GM23248 (cell line): ENCODE results near the gene ANKMY2. TPM values are rescaled to one million over a fixed set of nuclear protein-coding genes. Genes with fewer than 3 reads are reported as not detected.

ENCODE experiments used
- DNase-seq: peaks from one replicate; pipeline ENCODE4 v3.0.0-alpha.2; 2015
- H2AFZ ChIP-seq: fragments of 200-600 bp; sonication (generic); 2 replicates; pipeline ENCODE4 v1.6.1; 2016; ENCODE audit warnings: antibody characterized with exemption
- H3F3A ChIP-seq: fragments of 200-600 bp; sonication (generic); 2 replicates; pipeline ENCODE4 v1.6.1; 2016; ENCODE audit warnings: mild to moderate bottlenecking, antibody characterized with exemption, mixed run types; ENCODE audit not compliant: insufficient read depth
- H3K27ac ChIP-seq: fragments of 200-600 bp; sonication (generic); 2 replicates; pipeline ENCODE4 v1.5.1; 2016; ENCODE audit warnings: mild to moderate bottlenecking
- H3K27me3 ChIP-seq: fragments of 200-600 bp; sonication (generic); replicated peaks from 2 replicates; pipeline ENCODE4 v1.6.1; 2016; ENCODE audit warnings: mild to moderate bottlenecking; ENCODE audit not compliant: insufficient read depth
- H3K36me3 ChIP-seq: fragments of 200-600 bp; sonication (generic); 2 replicates; pipeline ENCODE4 v1.6.1; 2016; ENCODE audit warnings: low read depth, mild to moderate bottlenecking
- H3K4me1 ChIP-seq: fragments of 200-600 bp; sonication (generic); 2 replicates; pipeline ENCODE4 v1.6.1; 2016; ENCODE audit warnings: mild to moderate bottlenecking; ENCODE audit not compliant: insufficient read depth
- H3K4me2 ChIP-seq: fragments of 200-600 bp; sonication (generic); one replicate; pipeline ENCODE4 v1.6.1; 2016; ENCODE audit warnings: mild to moderate bottlenecking; ENCODE audit not compliant: unreplicated experiment
- H3K4me3 ChIP-seq: fragments of 200-600 bp; sonication (generic); 2 replicates; pipeline ENCODE4 v1.5.1; 2016; ENCODE audit warnings: mild to moderate bottlenecking
- H3K79me2 ChIP-seq: fragments of 200-600 bp; sonication (generic); 2 replicates; pipeline ENCODE4 v1.6.1; 2016; ENCODE audit warnings: mild to moderate bottlenecking; ENCODE audit not compliant: insufficient read depth
- H3K9ac ChIP-seq: fragments of 200-600 bp; sonication (generic); 2 replicates; pipeline ENCODE4 v1.6.1; 2016; ENCODE audit warnings: mild to moderate bottlenecking
- H3K9me2 ChIP-seq: fragments of 200-600 bp; sonication (generic); 2 replicates; pipeline ENCODE4 v1.6.1; 2016; ENCODE audit warnings: mixed run types, mild to moderate bottlenecking, moderate library complexity; ENCODE audit not compliant: insufficient read depth
- H3K9me3 ChIP-seq: fragments of 200-600 bp; sonication (generic); one replicate; pipeline ENCODE4 v1.6.1; 2017; ENCODE audit warnings: low read depth
- H4K20me1 ChIP-seq: fragments of 200-600 bp; sonication (generic); 2 replicates; pipeline ENCODE4 v1.6.0; 2016; ENCODE audit not compliant: insufficient read depth
- EZH2 ChIP-seq: fragments of 200-600 bp; sonication (generic); IDR thresholded peaks from 2 replicates; pipeline ENCODE4 v1.6.1; 2018; ENCODE audit warnings: antibody characterized with exemption, mild to moderate bottlenecking; ENCODE audit not compliant: insufficient read depth, poor library complexity, severe bottlenecking
- EZH2phosphoT487 ChIP-seq: fragments of 200-600 bp; sonication (generic); IDR thresholded peaks from 2 replicates; pipeline ENCODE4 v1.6.1; 2018; ENCODE audit warnings: antibody characterized with exemption, moderate library complexity, mild to moderate bottlenecking, low read depth; ENCODE audit not compliant: insufficient read depth
- WGBS, 2 experiments: methylation state at CpG; one replicate each; pipeline ENCODE4 v1.1.6; 2015 to 2017; ENCODE audit warnings: low lambda C conversion rate in 2 of 2, low coverage in 1 of 2; ENCODE audit errors: missing lambda C conversion rate in 2 of 2; 5-methylcytosine and 5-hydroxymethylcytosine counted together
- in situ Hi-C: fragments of 300-500 bp; cut with MboI; formaldehyde crosslinking; loops from 2 replicates; pipeline ENCODE4 v1.15.0; 2020
- polyA plus RNA-seq: library from polyadenylated mRNA; unstranded; fragments of >200 nt; fragmentation: Nextera tagmentation; extraction: Ambion mirVana; gene quantifications from 2 replicates; pipeline ENCODE4 v1.2.1, GENCODE V29; 2016
- total RNA-seq: library from RNA; depleted of rRNA; stranded (reverse); fragments of >200 nt; shearing (Covaris generic); gene quantifications from 2 replicates; pipeline ENCODE4 v1.2.3, GENCODE V29; 2014

Gene ANKMY2
- total and polyA plus RNA-seq, 2 experiments from 2014 or later: 19.3 to 23.1 TPM

- no peak overlapping the region for H2AFZ ChIP-seq
- H3K27me3 ChIP-seq: no peaks in the 10 kb centered on the region
- H3K4me3 ChIP-seq: no peak overlapping the region
- no peak overlapping the region for H3K9ac ChIP-seq
- H3K9me2 ChIP-seq: no peaks in the 10 kb centered on the region
- no peak for TF ChIP-seq EZH2
- no peak for TF ChIP-seq EZH2phosphoT487
- DNase-seq: no peak
- no peaks in the 10 kb centered on the region for H3K36me3 ChIP-seq
- no peaks in the 10 kb centered on the region for H4K20me1 ChIP-seq
- 70 to 86% methylated on average over 6 of the region's 6 CpGs for WGBS, 2 experiments
- no peak overlapping the region for H3K4me2 ChIP-seq
- H3K79me2 ChIP-seq: no peaks in the 10 kb centered on the region
- no peaks in the 10 kb centered on the region for H3K4me1 ChIP-seq
- peaks cover 4% of the 10 kb centered on the region; the same call in 1 of the 2 replicates for H3F3A ChIP-seq
- in situ Hi-C loops: no loop called here
- H3K9me3 ChIP-seq: no peaks in the 10 kb centered on the region
- H3K27ac ChIP-seq: no peak overlapping the region
Observed at GRCh38 chr7:16587790-16588189, 57.8 kb downstream of the ANKMY2 start.

- H3K79me2 ChIP-seq: no peaks in the 10 kb centered on the region
- H3K4me2 ChIP-seq: no peak overlapping the region
- no peaks in the 10 kb centered on the region for H3K9me2 ChIP-seq
- H3K4me3 ChIP-seq: no peak overlapping the region
- H3K27ac ChIP-seq: no peak overlapping the region
- TF ChIP-seq EZH2 (no peak), EZH2phosphoT487 (no peak)
- in situ Hi-C loops: no loop called here
- no peaks in the 10 kb centered on the region for H3K27me3 ChIP-seq
- no peaks in the 10 kb centered on the region for H3K36me3 ChIP-seq
- no peaks in the 10 kb centered on the region for H3K9me3 ChIP-seq
- H3K4me1 ChIP-seq: no peaks in the 10 kb centered on the region
- H3F3A ChIP-seq: peaks cover 4% of the 10 kb centered on the region; the same call in 1 of the 2 replicates
- no peaks in the 10 kb centered on the region for H4K20me1 ChIP-seq
- H3K9ac ChIP-seq: no peak overlapping the region
- DNase-seq: no peak
- H2AFZ ChIP-seq: no peak overlapping the region
- WGBS, 2 experiments: 83 to 87% methylated on average over 3 of the region's 3 CpGs
Observed at GRCh38 chr7:16587129-16587528, 58.4 kb downstream of the ANKMY2 start.

GRCh38 chr7:16586081-16586874, 59.3 kb downstream of the ANKMY2 start:
- in situ Hi-C loops: no loop called here
- Histone ChIP-seq H3K9me3 (no peaks in the 10 kb centered on the region), H3K9me2 (no peaks in the 10 kb centered on the region), H2AFZ (no peak overlapping the region), H3F3A (peaks cover 4% of the 10 kb centered on the region; the same call in 1 of the 2 replicates), H3K27me3 (no peaks in the 10 kb centered on the region), H3K4me1 (no peaks in the 10 kb centered on the region), H4K20me1 (no peaks in the 10 kb centered on the region), H3K36me3 (no peaks in the 10 kb centered on the region), H3K4me3 (no peak overlapping the region), H3K79me2 (no peaks in the 10 kb centered on the region), H3K27ac (no peak overlapping the region), H3K4me2 (no peak overlapping the region), H3K9ac (no peak overlapping the region)
- WGBS, 2 experiments: 88 to 90% methylated on average over 23 to 41 of the region's 42 CpGs
- no peak for TF ChIP-seq EZH2phosphoT487
- no peak for TF ChIP-seq EZH2
- DNase-seq: no peak

GRCh38 chr7:16585540-16585939, 60.0 kb downstream of the ANKMY2 start:
- Histone ChIP-seq H3K4me1 (no peaks in the 10 kb centered on the region), H4K20me1 (no peaks in the 10 kb centered on the region), H3K27ac (no peak overlapping the region), H2AFZ (no peak overlapping the region), H3K4me2 (no peak overlapping the region), H3K9me3 (no peaks in the 10 kb centered on the region), H3K36me3 (no peaks in the 10 kb centered on the region), H3K9me2 (no peaks in the 10 kb centered on the region), H3F3A (peaks cover 4% of the 10 kb centered on the region; the same call in 1 of the 2 replicates), H3K9ac (no peak overlapping the region), H3K79me2 (no peaks in the 10 kb centered on the region), H3K4me3 (no peak overlapping the region), H3K27me3 (no peaks in the 10 kb centered on the region)
- no peak for TF ChIP-seq EZH2phosphoT487
- TF ChIP-seq EZH2: no peak
- in situ Hi-C loops: no loop called here
- no peak for DNase-seq
- WGBS, 2 experiments: 93 to 95% methylated on average over 17 of the region's 17 CpGs
